Osteocyte (in vitro differentiated cells): ENCODE measurements around the gene BTBD17. TPM values are rescaled to one million over a fixed set of nuclear protein-coding genes. Genes with fewer than 3 reads are reported as not detected.

Experiments
- DNase-seq: peaks from one replicate; pipeline ENCODE4 v3.0.0; 2021; ENCODE audit warnings: mixed read lengths; ENCODE audit not compliant: unreplicated experiment; ENCODE audit errors: extremely low spot score
- H3K27ac Mint-ChIP-seq: one replicate; pipeline ENCODE4 v1.8.0; 2021; ENCODE audit warnings: mild to moderate bottlenecking, mixed read lengths; ENCODE audit not compliant: unreplicated experiment
- H3K27me3 Mint-ChIP-seq: one replicate; pipeline ENCODE4 v1.8.0; 2021; ENCODE audit warnings: mixed read lengths; ENCODE audit not compliant: unreplicated experiment
- H3K36me3 Mint-ChIP-seq: one replicate; pipeline ENCODE4 v1.8.0; 2021; ENCODE audit warnings: mixed read lengths; ENCODE audit not compliant: unreplicated experiment
- H3K4me1 Mint-ChIP-seq: one replicate; pipeline ENCODE4 v1.8.0; 2021; ENCODE audit warnings: mixed read lengths; ENCODE audit not compliant: unreplicated experiment
- H3K4me3 Mint-ChIP-seq: one replicate; pipeline ENCODE4 v1.8.0; 2021; ENCODE audit warnings: mild to moderate bottlenecking, moderate library complexity, mixed read lengths; ENCODE audit not compliant: unreplicated experiment
- H3K9me3 Mint-ChIP-seq: one replicate; pipeline ENCODE4 v1.8.0; 2021; ENCODE audit warnings: mixed read lengths; ENCODE audit not compliant: unreplicated experiment
- CTCF ChIP-seq: fragments of 200-600 bp; sonication (generic); IDR thresholded peaks from 2 replicates; pipeline ENCODE4 v1.5.0; 2021; ENCODE audit warnings: antibody characterized with exemption, mild to moderate bottlenecking, moderate library complexity
- total RNA-seq: library from RNA; stranded (reverse); gene quantifications from 2 replicates; pipeline ENCODE4 v1.2.1, GENCODE V29; 2021

The BTBD17 gene
- total RNA-seq, 1 donor from 2014 or later: not detected

GRCh38 chr17:74362810-74363498 lies 1.3 kb upstream of the BTBD17 start:
- Mint-ChIP-seq H3K27me3 (peaks cover 18% of the 10 kb centered on the region), H3K36me3 (no peaks in the 10 kb centered on the region), H3K4me1 (no peaks in the 10 kb centered on the region), H3K27ac (no peak overlapping the region), H3K9me3 (no peaks in the 10 kb centered on the region), H3K4me3 (no peak overlapping the region)
- DNase-seq: no peak
- no peak for TF ChIP-seq CTCF

- Mint-ChIP-seq H3K4me1 (no peaks in the 10 kb centered on the region), H3K4me3 (no peak overlapping the region), H3K36me3 (no peaks in the 10 kb centered on the region), H3K9me3 (no peaks in the 10 kb centered on the region), H3K27ac (no peak overlapping the region), H3K27me3 (peaks cover 21% of the 10 kb centered on the region)
- TF ChIP-seq CTCF: no peak
- no peak for DNase-seq
Observed at GRCh38 chr17:74362069-74362405, 369 bp upstream of the BTBD17 start.

- H3K27ac Mint-ChIP-seq: no peak overlapping the region
- no peak overlapping the region for H3K4me3 Mint-ChIP-seq
Observed at GRCh38 chr17:74360899-74361229, 804 bp downstream of the BTBD17 start.

GRCh38 chr17:74359916-74360315 lies 1.8 kb downstream of the BTBD17 start:
- no peaks in the 10 kb centered on the region for H3K9me3 Mint-ChIP-seq
- H3K36me3 Mint-ChIP-seq: no peaks in the 10 kb centered on the region
- peaks cover 27% of the 10 kb centered on the region for H3K27me3 Mint-ChIP-seq
- no peak overlapping the region for H3K27ac Mint-ChIP-seq
- H3K4me3 Mint-ChIP-seq: no peak overlapping the region
- no peaks in the 10 kb centered on the region for H3K4me1 Mint-ChIP-seq
- no peak for TF ChIP-seq CTCF
- no peak for DNase-seq

More at GRCh38 chr17:74360899-74361229, 804 bp downstream of the BTBD17 start:
- Mint-ChIP-seq H3K4me1 (no peaks in the 10 kb centered on the region), H3K36me3 (no peaks in the 10 kb centered on the region), H3K27me3 (peaks cover 25% of the 10 kb centered on the region), H3K9me3 (no peaks in the 10 kb centered on the region)
- TF ChIP-seq CTCF: no peak
- DNase-seq: no peak

GRCh38 chr17:74358697-74359096 lies 3.0 kb downstream of the BTBD17 start:
- no peaks in the 10 kb centered on the region for H3K36me3 Mint-ChIP-seq
- no peak overlapping the region for H3K27ac Mint-ChIP-seq
- no peak for TF ChIP-seq CTCF
- no peaks in the 10 kb centered on the region for H3K4me1 Mint-ChIP-seq
- H3K27me3 Mint-ChIP-seq: peaks cover 34% of the 10 kb centered on the region
- no peak overlapping the region for H3K4me3 Mint-ChIP-seq
- H3K9me3 Mint-ChIP-seq: no peaks in the 10 kb centered on the region
- no peak for DNase-seq
